ENCODE results near the gene CHST8. TPM values are rescaled to one million over a fixed set of nuclear protein-coding genes. Genes with fewer than 3 reads are reported as not detected.
A peak's percentile ranks its signal among the peaks of the same experiment; 100 is the strongest.

CHST8 gene
- total RNA-seq, 2 experiments from 2014 or later = not detected

GRCh38 chr19:33770107-33770506 lies 148.4 kb downstream of the CHST8 start:
- no peaks in the 10 kb centered on the region for H3K36me3 Mint-ChIP-seq
- no peaks in the 10 kb centered on the region for H3K4me1 Mint-ChIP-seq
- no peaks in the 10 kb centered on the region for H3K9me3 Mint-ChIP-seq
- H3K27ac Mint-ChIP-seq = no peak overlapping the region
- ATAC-seq (ENCODE audit: low read depth) = no peak
- no peak for DNase-seq
- POLR2A ChIA-PET = no interaction called here
- no peak overlapping the region for H3K4me3 Mint-ChIP-seq
- H3K27me3 Mint-ChIP-seq = peaks cover 2% of the 10 kb centered on the region

DNA sequence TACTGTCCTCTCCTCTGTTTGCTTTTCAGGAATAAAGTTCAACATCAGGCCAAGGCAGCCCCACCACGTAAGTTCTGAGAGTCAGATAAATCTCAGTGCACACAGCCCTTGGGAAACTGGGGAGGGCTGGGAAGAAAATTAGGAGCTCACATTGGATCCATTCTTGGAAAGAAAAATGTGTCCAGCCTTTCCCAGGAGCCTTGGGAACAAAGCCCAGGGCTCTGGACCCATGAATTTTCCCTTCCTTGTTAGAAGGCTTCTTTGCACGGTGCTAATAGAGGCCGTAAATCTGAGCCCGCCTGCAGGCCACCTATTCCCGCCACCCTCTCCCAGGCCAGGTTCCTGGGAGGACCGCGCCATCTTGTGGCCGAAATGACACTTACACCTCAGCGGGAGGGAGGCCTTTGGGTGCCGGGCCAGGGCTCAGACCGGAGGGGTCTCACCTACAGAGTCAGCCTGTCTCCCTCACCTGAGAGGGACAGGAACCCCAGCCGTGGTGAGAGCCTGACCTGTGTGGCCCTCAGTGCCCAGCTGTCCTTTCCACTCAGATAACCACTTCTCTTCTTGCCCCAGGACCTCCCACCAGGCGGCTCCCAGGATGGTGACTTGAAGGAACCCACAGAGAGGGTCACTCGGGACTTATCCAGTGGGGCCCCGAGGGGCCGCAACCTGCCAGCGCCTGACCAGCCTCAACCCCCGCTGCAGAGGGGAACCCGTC lies 149.8 kb downstream of the CHST8 start:
- H3K36me3 Mint-ChIP-seq = no peaks in the 10 kb centered on the region
- no peaks in the 10 kb centered on the region for H3K9me3 Mint-ChIP-seq
- POLR2A ChIA-PET = no interaction called here
- peaks cover 2% of the 10 kb centered on the region for H3K27me3 Mint-ChIP-seq
- ATAC-seq (ENCODE audit: low read depth) = peak; percentile 56
- H3K27ac Mint-ChIP-seq = no peak overlapping the region
- DNase-seq = peak; percentile 81
- H3K4me3 Mint-ChIP-seq = no peak overlapping the region
- H3K4me1 Mint-ChIP-seq = no peaks in the 10 kb centered on the region

GRCh38 chr19:33772102-33772857 lies 150.5 kb downstream of the CHST8 start:
- POLR2A ChIA-PET = no interaction called here
- H3K4me3 Mint-ChIP-seq = no peak overlapping the region
- H3K4me1 Mint-ChIP-seq = no peaks in the 10 kb centered on the region
- H3K27me3 Mint-ChIP-seq = peaks cover 2% of the 10 kb centered on the region
- no peaks in the 10 kb centered on the region for H3K36me3 Mint-ChIP-seq
- H3K27ac Mint-ChIP-seq = no peak overlapping the region
- no peak for DNase-seq
- no peak for ATAC-seq (ENCODE audit: low read depth)
- no peaks in the 10 kb centered on the region for H3K9me3 Mint-ChIP-seq

DNA sequence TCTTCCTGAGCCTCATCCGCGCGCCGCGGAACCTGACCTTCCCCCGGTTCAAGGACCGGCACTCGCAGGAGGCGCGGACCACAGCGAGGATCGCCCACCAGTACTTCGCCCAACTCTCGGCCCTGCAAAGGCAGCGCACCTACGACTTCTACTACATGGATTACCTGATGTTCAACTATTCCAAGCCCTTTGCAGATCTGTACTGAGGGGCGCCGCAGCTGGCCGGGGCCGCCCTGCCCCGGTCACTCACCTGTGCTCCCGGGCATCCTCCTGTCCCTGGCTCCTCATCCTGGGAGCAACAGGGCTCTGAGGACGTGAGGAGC lies 151.1 kb downstream of the CHST8 start:
- POLR2A ChIA-PET = no interaction called here
- Mint-ChIP-seq H3K27me3 (peaks cover 2% of the 10 kb centered on the region), H3K4me1 (no peaks in the 10 kb centered on the region), H3K9me3 (no peaks in the 10 kb centered on the region), H3K27ac (no peak overlapping the region), H3K36me3 (no peaks in the 10 kb centered on the region), H3K4me3 (no peak overlapping the region)
- no peak for ATAC-seq (ENCODE audit: low read depth)
- DNase-seq = no peak

DNA sequence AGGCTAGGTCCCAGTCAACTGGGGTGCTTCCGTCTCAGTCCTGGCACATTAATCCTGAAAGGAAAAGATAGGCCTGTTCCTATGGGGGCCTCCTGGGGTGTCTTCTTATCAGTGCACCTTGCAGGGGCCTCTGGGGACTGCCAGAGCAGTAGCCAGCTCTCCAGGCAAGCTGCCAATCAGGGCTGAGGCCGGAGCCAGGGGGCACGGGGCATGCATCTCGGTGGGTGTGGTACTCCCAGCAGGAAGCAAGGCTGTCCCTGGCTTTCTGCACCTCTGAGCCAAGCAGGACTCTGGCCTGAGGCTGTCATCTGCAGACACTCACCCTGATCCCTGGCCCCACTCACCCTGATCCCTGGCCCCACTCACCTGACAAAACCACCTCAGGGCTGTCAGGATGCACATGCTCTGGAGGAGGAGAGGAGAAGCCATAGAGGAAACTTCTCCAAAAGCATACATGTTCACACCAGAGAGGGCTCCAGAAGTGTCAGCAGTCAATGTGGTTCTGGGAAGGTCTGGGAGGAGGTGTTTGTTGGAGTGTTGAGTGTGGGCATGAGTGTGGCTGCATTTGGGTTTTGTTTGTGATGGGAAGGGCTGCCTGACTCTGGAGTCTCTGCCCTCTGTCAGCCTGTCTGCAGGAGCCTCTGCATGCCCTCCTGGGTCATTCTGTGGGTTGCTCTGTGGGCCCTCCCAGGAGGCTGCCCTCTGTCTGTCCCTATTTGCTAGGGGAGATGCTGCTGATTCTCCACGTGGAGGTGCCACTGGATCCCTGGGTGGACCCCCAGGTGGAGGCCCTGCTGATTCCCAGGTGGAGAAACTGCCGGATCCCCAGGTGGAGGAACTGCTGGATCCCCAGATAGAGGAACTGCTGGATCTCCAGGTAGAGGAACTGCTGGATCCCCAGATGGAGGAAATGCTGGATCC lies 152.2 kb downstream of the CHST8 start:
- Mint-ChIP-seq H3K27ac (no peak overlapping the region), H3K4me3 (no peak overlapping the region), H3K36me3 (no peaks in the 10 kb centered on the region), H3K4me1 (peaks cover 5% of the 10 kb centered on the region), H3K27me3 (peaks cover 11% of the 10 kb centered on the region), H3K9me3 (no peaks in the 10 kb centered on the region)
- ATAC-seq (ENCODE audit: low read depth) = no peak
- POLR2A ChIA-PET = no interaction called here
- no peak for DNase-seq

DNA sequence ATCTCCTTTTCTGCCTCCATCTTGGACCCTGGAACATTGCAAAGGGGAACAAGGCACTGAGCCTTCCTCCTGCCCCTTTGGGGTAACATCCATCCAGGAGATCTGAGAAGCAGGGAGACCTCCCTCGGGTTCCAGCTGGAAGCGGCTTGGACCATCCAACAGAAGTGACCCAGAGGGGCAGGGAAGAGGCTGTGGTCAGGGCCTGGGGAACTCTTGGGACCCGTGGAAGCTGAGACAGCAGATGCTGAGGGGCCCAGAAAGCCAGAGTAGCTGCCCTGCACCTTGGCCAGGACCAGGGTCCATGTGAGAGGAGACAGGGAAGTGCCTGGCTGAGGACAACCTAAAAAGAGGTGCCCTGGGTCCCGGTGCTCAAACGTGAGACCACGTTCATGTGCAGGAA lies 153.0 kb downstream of the CHST8 start:
- H3K27ac Mint-ChIP-seq = no peak overlapping the region
- H3K4me3 Mint-ChIP-seq = no peak overlapping the region
- DNase-seq (no peak), ATAC-seq (ENCODE audit: low read depth) (no peak)
- H3K9me3 Mint-ChIP-seq = no peaks in the 10 kb centered on the region
- peaks cover 16% of the 10 kb centered on the region for H3K27me3 Mint-ChIP-seq
- no peaks in the 10 kb centered on the region for H3K36me3 Mint-ChIP-seq
- POLR2A ChIA-PET = no interaction called here
- H3K4me1 Mint-ChIP-seq = peaks cover 5% of the 10 kb centered on the region

GRCh38 chr19:33775731-33776487 lies 154.2 kb downstream of the CHST8 start:
- peaks cover 16% of the 10 kb centered on the region for H3K27me3 Mint-ChIP-seq
- ATAC-seq (ENCODE audit: low read depth) (no peak), DNase-seq (no peak)
- peaks cover 7% of the 10 kb centered on the region for H3K4me1 Mint-ChIP-seq
- H3K36me3 Mint-ChIP-seq = no peaks in the 10 kb centered on the region
- no peaks in the 10 kb centered on the region for H3K9me3 Mint-ChIP-seq
- POLR2A ChIA-PET = no interaction called here
- H3K27ac Mint-ChIP-seq = no peak overlapping the region
- H3K4me3 Mint-ChIP-seq = no peak overlapping the region

GRCh38 chr19:33777351-33777750 lies 155.6 kb downstream of the CHST8 start:
- Mint-ChIP-seq H3K4me3 (no peak overlapping the region), H3K9me3 (no peaks in the 10 kb centered on the region), H3K36me3 (no peaks in the 10 kb centered on the region), H3K27me3 (peaks cover 19% of the 10 kb centered on the region), H3K4me1 (peaks cover 7% of the 10 kb centered on the region), H3K27ac (no peak overlapping the region)
- no peak for DNase-seq
- POLR2A ChIA-PET = interaction anchor here (1.2 kb wide), 1 partner anchor 368 kb away, joined by 4 read pairs; no protein-coding TSS in a partner anchor
- no peak for ATAC-seq (ENCODE audit: low read depth)

GRCh38 chr19:33777753-33778088 lies 156.0 kb downstream of the CHST8 start:
- no peak overlapping the region for H3K4me3 Mint-ChIP-seq
- DNase-seq = no peak
- POLR2A ChIA-PET = interaction anchor here (1.2 kb wide), 1 partner anchor 368 kb away, joined by 4 read pairs; no protein-coding TSS in a partner anchor

DNA sequence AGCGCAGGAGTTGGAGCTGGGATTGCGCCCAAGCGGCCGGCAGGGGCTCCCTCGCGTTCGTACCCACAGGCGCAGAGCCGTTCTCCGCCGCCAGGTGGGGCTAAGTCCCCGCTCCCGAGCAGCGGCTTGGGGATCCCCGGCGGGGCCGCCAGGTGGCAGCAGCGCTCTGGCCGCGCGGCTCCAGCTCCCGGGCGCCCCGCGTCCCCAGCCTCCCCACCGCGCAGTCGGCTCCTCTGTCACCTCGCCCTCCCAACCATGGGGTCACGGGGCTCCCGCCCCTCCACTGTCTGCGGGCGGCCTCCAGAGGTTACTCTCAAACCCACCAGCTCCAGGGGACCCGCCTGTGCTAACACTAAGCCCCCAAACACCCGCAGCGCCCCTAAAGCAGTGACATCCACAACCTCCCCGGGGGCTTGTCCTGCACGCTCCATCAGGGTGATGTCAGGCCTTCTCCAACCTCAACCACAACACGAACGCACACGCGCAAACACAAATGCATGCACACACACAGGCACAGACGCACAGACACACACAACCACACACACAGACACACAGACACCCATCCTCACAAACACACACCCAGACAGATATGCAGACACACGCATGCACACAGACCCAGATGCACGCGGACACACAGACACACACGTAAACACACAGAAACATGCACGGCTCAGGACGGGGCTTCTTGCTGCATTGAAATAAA lies 156.5 kb downstream of the CHST8 start:
- peaks cover 21% of the 10 kb centered on the region for H3K27me3 Mint-ChIP-seq
- peak overlapping the region; percentile 36 for H3K4me3 Mint-ChIP-seq
- ATAC-seq (ENCODE audit: low read depth) (peak; percentile 91), DNase-seq (peak; percentile 94)
- no peaks in the 10 kb centered on the region for H3K36me3 Mint-ChIP-seq
- peaks cover 7% of the 10 kb centered on the region for H3K4me1 Mint-ChIP-seq
- H3K27ac Mint-ChIP-seq = no peak overlapping the region
- no peaks in the 10 kb centered on the region for H3K9me3 Mint-ChIP-seq
- POLR2A ChIA-PET = interaction anchor here (1.2 kb wide), 1 partner anchor 367 kb away, joined by 4 read pairs; no protein-coding TSS in a partner anchor

More at GRCh38 chr19:33777753-33778088, 156.0 kb downstream of the CHST8 start:
- no peak overlapping the region for H3K27ac Mint-ChIP-seq
- H3K36me3 Mint-ChIP-seq = no peaks in the 10 kb centered on the region
- no peak for ATAC-seq (ENCODE audit: low read depth)
- no peaks in the 10 kb centered on the region for H3K9me3 Mint-ChIP-seq
- H3K27me3 Mint-ChIP-seq = peaks cover 21% of the 10 kb centered on the region
- peaks cover 7% of the 10 kb centered on the region for H3K4me1 Mint-ChIP-seq

- Mint-ChIP-seq H3K27ac (no peak overlapping the region), H3K36me3 (no peaks in the 10 kb centered on the region), H3K4me1 (peaks cover 7% of the 10 kb centered on the region), H3K27me3 (peaks cover 21% of the 10 kb centered on the region), H3K9me3 (no peaks in the 10 kb centered on the region), H3K4me3 (no peak overlapping the region)
- ATAC-seq (ENCODE audit: low read depth) = no peak
- POLR2A ChIA-PET = no interaction called here
- no peak for DNase-seq
Observed at GRCh38 chr19:33779849-33780248, 158.1 kb downstream of the CHST8 start.

DNA sequence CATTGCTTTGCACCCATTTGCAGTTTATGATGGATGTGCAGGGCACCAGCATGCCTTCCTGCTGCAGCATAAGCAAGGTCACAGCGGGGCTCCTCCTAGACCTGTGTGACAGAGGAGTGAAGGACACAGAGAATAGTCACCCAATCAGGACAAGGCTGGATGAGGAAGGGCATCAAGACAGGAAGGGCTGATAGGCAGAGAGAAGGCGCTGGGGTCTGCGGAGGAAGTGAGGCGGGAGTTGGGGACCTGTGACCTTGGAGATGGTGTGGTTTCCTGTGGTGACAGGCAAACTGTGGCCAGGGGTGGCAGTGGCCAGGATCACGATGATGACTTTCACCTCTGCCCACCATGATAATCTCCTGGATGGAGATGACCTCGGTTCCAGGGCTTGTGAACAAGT lies 158.5 kb downstream of the CHST8 start:
- Mint-ChIP-seq H3K27ac (no peak overlapping the region), H3K9me3 (no peaks in the 10 kb centered on the region), H3K4me1 (peaks cover 8% of the 10 kb centered on the region), H3K27me3 (peaks cover 21% of the 10 kb centered on the region), H3K4me3 (no peak overlapping the region), H3K36me3 (no peaks in the 10 kb centered on the region)
- no peak for ATAC-seq (ENCODE audit: low read depth)
- POLR2A ChIA-PET = no interaction called here
- DNase-seq = no peak
